Endothelial cell (in vitro differentiated cells): ENCODE data around the gene OS9. TPM values are rescaled to one million over a fixed set of nuclear protein-coding genes. Genes with fewer than 3 reads are reported as not detected.
A peak's percentile ranks its signal among the peaks of the same experiment; 100 is the strongest.

ENCODE experiments used
- DNase-seq: peaks from one replicate; pipeline ENCODE4 v3.0.0; 2021; ENCODE audit warnings: low spot score
- H3K27ac Mint-ChIP-seq: one replicate; pipeline ENCODE4 v1.8.0; 2021; ENCODE audit warnings: mixed read lengths, inconsistent platforms; ENCODE audit not compliant: unreplicated experiment
- H3K27me3 Mint-ChIP-seq: one replicate; pipeline ENCODE4 v1.8.0; 2021; ENCODE audit warnings: mild to moderate bottlenecking, moderate library complexity, mixed read lengths, inconsistent platforms; ENCODE audit not compliant: unreplicated experiment
- H3K36me3 Mint-ChIP-seq: one replicate; pipeline ENCODE4 v1.8.0; 2021; ENCODE audit warnings: mild to moderate bottlenecking, low read depth, mixed read lengths, inconsistent platforms; ENCODE audit not compliant: unreplicated experiment
- H3K4me1 Mint-ChIP-seq: one replicate; pipeline ENCODE4 v1.8.0; 2021; ENCODE audit warnings: mild to moderate bottlenecking, mixed read lengths, inconsistent platforms; ENCODE audit not compliant: unreplicated experiment
- H3K4me3 Mint-ChIP-seq: one replicate; pipeline ENCODE4 v1.8.0; 2021; ENCODE audit warnings: mild to moderate bottlenecking, mixed read lengths, inconsistent platforms; ENCODE audit not compliant: unreplicated experiment
- H3K9me3 Mint-ChIP-seq: one replicate; pipeline ENCODE4 v1.8.0; 2021; ENCODE audit warnings: mixed read lengths, inconsistent platforms; ENCODE audit not compliant: unreplicated experiment
- CTCF ChIP-seq: fragments of 200-600 bp; sonication (generic); IDR thresholded peaks from one replicate; pipeline ENCODE4 v1.5.0; 2021; ENCODE audit warnings: antibody characterized with exemption; ENCODE audit not compliant: unreplicated experiment
- total RNA-seq: library from RNA; stranded (reverse); fragmentation: NEBNext Ultra II Directional; extraction: Animal tissue kit (Norgen Biotek cat#: 25700); gene quantifications from one replicate; pipeline ENCODE4 v1.2.1, GENCODE V29; 2021; ENCODE audit not compliant: unreplicated experiment

OS9 gene
- total RNA-seq, 1 donor from 2014 or later: 220 TPM

GRCh38 chr12:57698414-57698813 is 4.5 kb downstream of the OS9 start:
- no peak overlapping the region for H3K4me3 Mint-ChIP-seq
- no peaks in the 10 kb centered on the region for H3K4me1 Mint-ChIP-seq
- no peak for DNase-seq
- H3K27me3 Mint-ChIP-seq: peaks cover 3% of the 10 kb centered on the region
- H3K36me3 Mint-ChIP-seq: peaks cover 55% of the 10 kb centered on the region
- no peaks in the 10 kb centered on the region for H3K9me3 Mint-ChIP-seq
- no peak overlapping the region for H3K27ac Mint-ChIP-seq
- TF ChIP-seq CTCF: no peak

- peaks cover 66% of the 10 kb centered on the region for H3K36me3 Mint-ChIP-seq
- TF ChIP-seq CTCF: no peak
- DNase-seq: no peak
- H3K4me3 Mint-ChIP-seq: peak overlapping the region; percentile 24
- H3K4me1 Mint-ChIP-seq: no peaks in the 10 kb centered on the region
- H3K27ac Mint-ChIP-seq: no peak overlapping the region
- H3K9me3 Mint-ChIP-seq: no peaks in the 10 kb centered on the region
- H3K27me3 Mint-ChIP-seq: peaks cover 3% of the 10 kb centered on the region
These were observed 6.4 kb downstream of the OS9 start for GRCh38 chr12:57700317-57700716.

GRCh38 chr12:57707250-57707649 is 13.3 kb downstream of the OS9 start:
- DNase-seq: no peak
- H3K9me3 Mint-ChIP-seq: no peaks in the 10 kb centered on the region
- H3K36me3 Mint-ChIP-seq: peaks cover 31% of the 10 kb centered on the region
- H3K27me3 Mint-ChIP-seq: no peaks in the 10 kb centered on the region
- H3K4me3 Mint-ChIP-seq: no peak overlapping the region
- no peak for TF ChIP-seq CTCF
- no peaks in the 10 kb centered on the region for H3K4me1 Mint-ChIP-seq
- no peak overlapping the region for H3K27ac Mint-ChIP-seq

- no peak for DNase-seq
- Mint-ChIP-seq H3K4me3 (no peak overlapping the region), H3K36me3 (peaks cover 20% of the 10 kb centered on the region), H3K9me3 (no peaks in the 10 kb centered on the region), H3K27ac (no peak overlapping the region), H3K4me1 (no peaks in the 10 kb centered on the region), H3K27me3 (no peaks in the 10 kb centered on the region)
- TF ChIP-seq CTCF: no peak
These were observed 14.4 kb downstream of the OS9 start for GRCh38 chr12:57708296-57708695.

GRCh38 chr12:57712701-57713100 is 18.8 kb downstream of the OS9 start:
- Mint-ChIP-seq H3K27ac (no peak overlapping the region), H3K36me3 (peaks cover 10% of the 10 kb centered on the region), H3K27me3 (peaks cover 3% of the 10 kb centered on the region), H3K4me3 (no peak overlapping the region), H3K4me1 (no peaks in the 10 kb centered on the region), H3K9me3 (no peaks in the 10 kb centered on the region)
- no peak for TF ChIP-seq CTCF
- no peak for DNase-seq
